ENCODE measurements around the gene CRB2.

DNA sequence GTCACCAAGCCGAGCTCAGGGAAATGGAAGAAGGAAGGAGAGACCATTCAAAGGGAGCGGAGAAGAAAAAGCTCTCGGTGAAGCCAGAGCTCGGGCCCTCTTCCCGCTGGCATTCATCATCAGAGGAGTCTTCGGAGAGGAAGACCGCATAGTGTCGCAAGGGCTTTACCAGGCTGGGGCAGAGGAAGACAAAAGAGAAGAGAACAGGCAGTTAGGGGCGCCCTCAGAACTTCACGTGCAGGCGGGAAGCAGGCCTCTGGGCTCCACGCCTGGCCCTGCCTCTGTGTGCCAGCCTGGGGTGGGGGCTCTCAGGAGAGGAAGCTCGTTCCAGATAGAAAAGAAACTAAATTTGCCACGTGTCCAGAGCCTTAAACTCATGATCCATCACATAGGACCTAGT lies 31.7 kb downstream of the CRB2 start:
- TF ChIP-seq, protein P1, sequence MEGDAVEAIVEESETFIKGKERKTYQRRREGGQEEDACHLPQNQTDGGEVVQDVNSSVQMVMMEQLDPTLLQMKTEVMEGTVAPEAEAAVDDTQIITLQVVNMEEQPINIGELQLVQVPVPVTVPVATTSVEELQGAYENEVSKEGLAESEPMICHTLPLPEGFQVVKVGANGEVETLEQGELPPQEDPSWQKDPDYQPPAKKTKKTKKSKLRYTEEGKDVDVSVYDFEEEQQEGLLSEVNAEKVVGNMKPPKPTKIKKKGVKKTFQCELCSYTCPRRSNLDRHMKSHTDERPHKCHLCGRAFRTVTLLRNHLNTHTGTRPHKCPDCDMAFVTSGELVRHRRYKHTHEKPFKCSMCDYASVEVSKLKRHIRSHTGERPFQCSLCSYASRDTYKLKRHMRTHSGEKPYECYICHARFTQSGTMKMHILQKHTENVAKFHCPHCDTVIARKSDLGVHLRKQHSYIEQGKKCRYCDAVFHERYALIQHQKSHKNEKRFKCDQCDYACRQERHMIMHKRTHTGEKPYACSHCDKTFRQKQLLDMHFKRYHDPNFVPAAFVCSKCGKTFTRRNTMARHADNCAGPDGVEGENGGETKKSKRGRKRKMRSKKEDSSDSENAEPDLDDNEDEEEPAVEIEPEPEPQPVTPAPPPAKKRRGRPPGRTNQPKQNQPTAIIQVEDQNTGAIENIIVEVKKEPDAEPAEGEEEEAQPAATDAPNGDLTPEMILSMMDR (IDR thresholded peaks at IDR 0.05), result no peak
- TF ChIP-seq POLR2A (IDR thresholded peaks at IDR 0.05), result no peak
